A375 (cell line): ENCODE measurements around the gene TBC1D23. TPM values are rescaled to one million over a fixed set of nuclear protein-coding genes. Genes with fewer than 3 reads are reported as not detected.

ENCODE experiments used
- total RNA-seq: library from RNA; depleted of rRNA; stranded (reverse); fragments of >200 nt; shearing (Covaris generic); gene quantifications from 2 replicates; pipeline ENCODE4 v1.2.3, GENCODE V29; 2014; rRNA removed

The TBC1D23 gene
- total RNA-seq, result 16.5 and 23.6 TPM in 2 replicates

DNA sequence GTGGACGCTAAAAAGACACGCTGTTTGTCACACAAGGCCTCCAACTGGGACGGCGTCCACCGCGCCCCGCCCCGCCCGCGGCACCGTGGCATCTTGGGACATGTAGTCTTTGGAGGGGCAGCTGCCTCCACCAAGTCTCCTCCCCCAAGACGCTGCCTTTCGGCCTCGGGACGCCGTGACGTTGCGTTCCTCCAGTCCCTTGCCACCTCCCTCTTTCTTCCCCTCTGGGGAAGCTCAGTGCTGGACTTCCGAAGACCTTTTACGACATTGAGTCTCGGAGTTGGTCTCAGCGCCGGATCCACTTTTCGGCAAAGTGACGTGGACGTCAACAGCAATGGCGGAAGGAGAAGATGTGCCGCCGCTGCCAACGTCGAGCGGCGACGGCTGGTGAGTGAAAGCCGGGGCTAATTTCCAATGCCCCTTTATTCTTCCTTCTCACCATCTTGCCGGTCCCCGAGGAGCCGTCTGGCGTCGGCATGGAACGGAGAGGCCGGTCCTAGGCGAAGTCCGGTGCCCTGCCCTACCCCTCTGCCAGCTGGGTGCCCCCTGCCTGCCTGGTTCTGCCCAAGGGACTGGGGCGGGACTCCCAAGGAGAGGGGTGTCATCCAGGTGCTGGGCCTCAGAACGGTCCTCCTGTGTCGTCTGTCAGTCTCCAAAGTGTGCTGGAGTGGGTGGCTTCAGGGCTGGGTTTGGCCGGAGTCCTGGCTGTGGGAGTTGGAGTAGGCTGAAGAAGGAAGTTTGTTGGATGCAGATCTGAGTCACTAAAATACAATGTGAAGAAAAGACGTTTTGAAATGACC is at the start of gene TBC1D23:
Gene TBC1D23 (plus strand): TSS at position 308 of the 800 bp plus-strand sequence. CDS start 27 bp downstream, at position 335.

GRCh38 chr3:100334488-100335351 is 73.9 kb downstream of the TBC1D23 start, which contains the start of gene NIT2:
NIT2 (plus strand) TSS chr3:100334757; CDS start chr3:100334792, 35 bp downstream.

Other genes with a start within 250 kb of the TBC1D23 start
- gene FILIP1L, start 146.5 kb upstream of the TBC1D23 start, total RNA-seq, result not detected in 2 replicates
- 33.3 and 39.3 TPM in 2 replicates for gene NIT2, start 73.8 kb downstream of the TBC1D23 start, total RNA-seq
- 67.7 and 72.8 TPM in 2 replicates for gene TOMM70, start 140.1 kb downstream of the TBC1D23 start, total RNA-seq
- gene LNP1, start 140.5 kb downstream of the TBC1D23 start, total RNA-seq, result 2.9 and 3.8 TPM in 2 replicates
- gene TMEM45A, start 231.6 kb downstream of the TBC1D23 start, total RNA-seq, result 0.82 and 1.4 TPM in 2 replicates